ENCODE data around the gene UNKL.

DNA sequence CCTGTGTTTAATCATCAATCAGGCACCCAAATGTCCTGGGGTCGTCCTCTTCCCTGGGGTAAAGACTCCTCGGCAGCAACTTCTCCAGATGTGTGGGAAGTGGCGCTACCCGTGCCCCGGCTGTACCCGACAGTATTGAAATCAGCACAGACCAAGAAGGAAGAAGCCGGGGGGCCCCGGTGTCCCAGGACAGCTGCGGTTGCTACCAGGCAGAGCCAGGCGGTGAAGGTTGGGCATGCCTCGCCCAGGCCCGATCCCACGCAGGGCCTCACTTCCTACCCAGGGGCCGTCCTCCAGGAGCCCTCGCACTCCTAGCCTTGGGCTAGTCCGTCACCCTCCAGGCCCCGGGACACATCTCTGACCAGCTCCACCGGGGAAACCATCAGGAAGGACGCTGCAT lies 38.8 kb upstream of the UNKL start:
- no peak for TF ChIP-seq CEBPB (IDR thresholded peaks at IDR 0.05)
- no peak for TF ChIP-seq EP300 (IDR thresholded peaks at IDR 0.05; ENCODE audit: borderline replicate concordance)
- no peak for TF ChIP-seq TEAD4 (IDR thresholded peaks at IDR 0.05)
- TF ChIP-seq, protein P1, sequence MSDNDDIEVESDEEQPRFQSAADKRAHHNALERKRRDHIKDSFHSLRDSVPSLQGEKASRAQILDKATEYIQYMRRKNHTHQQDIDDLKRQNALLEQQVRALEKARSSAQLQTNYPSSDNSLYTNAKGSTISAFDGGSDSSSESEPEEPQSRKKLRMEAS (IDR thresholded peaks at IDR 0.05): no peak
- TF ChIP-seq FOXM1 (IDR thresholded peaks at IDR 0.05; ENCODE audit: borderline replicate concordance, low read depth): no peak
- no peak for TF ChIP-seq CREB1 (IDR thresholded peaks at IDR 0.05; ENCODE audit: low read depth)
- TF ChIP-seq, protein P2, sequence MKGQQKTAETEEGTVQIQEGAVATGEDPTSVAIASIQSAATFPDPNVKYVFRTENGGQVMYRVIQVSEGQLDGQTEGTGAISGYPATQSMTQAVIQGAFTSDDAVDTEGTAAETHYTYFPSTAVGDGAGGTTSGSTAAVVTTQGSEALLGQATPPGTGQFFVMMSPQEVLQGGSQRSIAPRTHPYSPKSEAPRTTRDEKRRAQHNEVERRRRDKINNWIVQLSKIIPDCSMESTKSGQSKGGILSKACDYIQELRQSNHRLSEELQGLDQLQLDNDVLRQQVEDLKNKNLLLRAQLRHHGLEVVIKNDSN (IDR thresholded peaks at IDR 0.05): no peak
- TF ChIP-seq, protein P3, sequence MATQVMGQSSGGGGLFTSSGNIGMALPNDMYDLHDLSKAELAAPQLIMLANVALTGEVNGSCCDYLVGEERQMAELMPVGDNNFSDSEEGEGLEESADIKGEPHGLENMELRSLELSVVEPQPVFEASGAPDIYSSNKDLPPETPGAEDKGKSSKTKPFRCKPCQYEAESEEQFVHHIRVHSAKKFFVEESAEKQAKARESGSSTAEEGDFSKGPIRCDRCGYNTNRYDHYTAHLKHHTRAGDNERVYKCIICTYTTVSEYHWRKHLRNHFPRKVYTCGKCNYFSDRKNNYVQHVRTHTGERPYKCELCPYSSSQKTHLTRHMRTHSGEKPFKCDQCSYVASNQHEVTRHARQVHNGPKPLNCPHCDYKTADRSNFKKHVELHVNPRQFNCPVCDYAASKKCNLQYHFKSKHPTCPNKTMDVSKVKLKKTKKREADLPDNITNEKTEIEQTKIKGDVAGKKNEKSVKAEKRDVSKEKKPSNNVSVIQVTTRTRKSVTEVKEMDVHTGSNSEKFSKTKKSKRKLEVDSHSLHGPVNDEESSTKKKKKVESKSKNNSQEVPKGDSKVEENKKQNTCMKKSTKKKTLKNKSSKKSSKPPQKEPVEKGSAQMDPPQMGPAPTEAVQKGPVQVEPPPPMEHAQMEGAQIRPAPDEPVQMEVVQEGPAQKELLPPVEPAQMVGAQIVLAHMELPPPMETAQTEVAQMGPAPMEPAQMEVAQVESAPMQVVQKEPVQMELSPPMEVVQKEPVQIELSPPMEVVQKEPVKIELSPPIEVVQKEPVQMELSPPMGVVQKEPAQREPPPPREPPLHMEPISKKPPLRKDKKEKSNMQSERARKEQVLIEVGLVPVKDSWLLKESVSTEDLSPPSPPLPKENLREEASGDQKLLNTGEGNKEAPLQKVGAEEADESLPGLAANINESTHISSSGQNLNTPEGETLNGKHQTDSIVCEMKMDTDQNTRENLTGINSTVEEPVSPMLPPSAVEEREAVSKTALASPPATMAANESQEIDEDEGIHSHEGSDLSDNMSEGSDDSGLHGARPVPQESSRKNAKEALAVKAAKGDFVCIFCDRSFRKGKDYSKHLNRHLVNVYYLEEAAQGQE (IDR thresholded peaks at IDR 0.05; ENCODE audit: low read depth): no peak
- no peak for TF ChIP-seq EGR1 (IDR thresholded peaks at IDR 0.05)
- no peak for TF ChIP-seq TAF1 (IDR thresholded peaks at IDR 0.05; ENCODE audit: low read depth)
- TF ChIP-seq RAD21 (IDR thresholded peaks at IDR 0.05; ENCODE audit: low read depth): no peak

All from Ishikawa (cell line).